Measurements from ENCODE around the gene DEF6.
"Not testable (repeated sequence)": the region's sequence is repeated elsewhere in the genome, so short reads cannot be mapped to it uniquely, and the experiment has no call there.

Gene DEF6

DNA sequence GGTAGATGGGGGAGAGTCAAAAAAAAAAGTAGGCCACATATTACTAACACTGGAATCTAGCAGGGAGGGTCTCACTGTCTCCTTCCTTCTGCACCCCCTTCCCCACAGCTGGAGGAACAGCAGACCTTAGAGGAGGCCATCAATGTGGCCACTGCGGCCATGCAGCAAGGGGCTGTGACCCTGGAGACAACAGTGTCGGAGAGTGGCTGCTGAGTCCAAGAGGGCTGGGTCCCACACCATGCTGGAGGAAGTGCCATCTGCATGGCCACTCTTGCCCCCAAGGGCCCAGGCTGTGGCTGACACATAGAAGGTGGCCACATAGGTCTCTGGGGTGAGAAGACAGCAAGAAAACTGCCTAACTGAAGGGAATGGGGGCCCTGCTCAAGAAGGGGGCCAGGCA lies 2.6 kb upstream of the DEF6 start:
- H3K4me3 Mint-ChIP-seq = no peak overlapping the region
- peaks cover 23% of the 10 kb centered on the region for H3K4me1 Mint-ChIP-seq (ENCODE audit: low read depth)
- H3K36me3 Mint-ChIP-seq (ENCODE audit: low read depth) = peaks cover 27% of the 10 kb centered on the region

DNA sequence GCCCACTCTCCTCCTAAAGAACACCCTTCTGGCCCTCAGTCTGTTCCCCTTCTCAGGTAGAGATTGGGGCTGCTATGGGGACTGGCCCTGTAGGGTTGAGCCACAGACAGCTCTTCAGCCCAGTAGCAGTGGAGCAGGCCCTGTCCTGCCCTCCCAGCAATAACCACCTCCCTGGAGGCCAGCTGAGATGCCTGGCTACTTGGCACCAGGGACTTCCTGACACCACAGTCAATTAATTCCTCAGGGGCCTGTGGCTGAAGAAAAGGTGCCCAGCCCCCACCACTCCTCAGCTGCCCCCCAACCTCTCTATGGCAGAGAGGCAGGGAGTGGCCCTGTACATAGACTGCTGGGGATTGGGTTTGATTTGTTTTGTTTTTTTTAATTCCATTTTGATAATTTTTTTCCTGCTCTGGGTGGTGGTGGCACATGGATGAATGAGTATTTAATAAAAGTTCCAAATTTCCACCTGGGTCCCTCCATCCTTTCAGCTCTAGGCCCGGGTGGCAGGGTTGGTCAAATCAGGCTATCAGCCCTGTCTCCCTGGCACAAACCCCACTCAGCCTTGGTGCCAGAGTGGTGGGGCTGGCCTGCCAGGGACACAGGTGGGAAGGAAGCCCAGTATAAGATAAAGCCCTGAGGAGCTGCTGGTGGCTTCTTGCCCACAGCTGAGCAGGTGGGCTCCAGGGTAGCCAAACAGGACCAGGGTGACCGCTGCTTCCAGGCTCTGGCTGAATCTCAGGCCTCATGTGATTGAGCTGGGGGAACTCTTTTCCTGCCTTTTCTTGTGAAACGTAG lies 1.9 kb upstream of the DEF6 start:
- no peaks in the 10 kb centered on the region for H3K27me3 Mint-ChIP-seq (ENCODE audit: low read depth)
- no peak overlapping the region for H3K4me3 Mint-ChIP-seq
- peaks cover 30% of the 10 kb centered on the region for H3K4me1 Mint-ChIP-seq (ENCODE audit: low read depth)
- H3K36me3 Mint-ChIP-seq (ENCODE audit: low read depth) = peaks cover 34% of the 10 kb centered on the region
- no peaks in the 10 kb centered on the region for H3K9me3 Mint-ChIP-seq
- H3K27ac Mint-ChIP-seq = no peak overlapping the region

More for the DNA sequence above, 2.6 kb upstream of the DEF6 start:
- no peak overlapping the region for H3K27ac Mint-ChIP-seq
- no peaks in the 10 kb centered on the region for H3K27me3 Mint-ChIP-seq (ENCODE audit: low read depth)
- no peaks in the 10 kb centered on the region for H3K9me3 Mint-ChIP-seq

DNA sequence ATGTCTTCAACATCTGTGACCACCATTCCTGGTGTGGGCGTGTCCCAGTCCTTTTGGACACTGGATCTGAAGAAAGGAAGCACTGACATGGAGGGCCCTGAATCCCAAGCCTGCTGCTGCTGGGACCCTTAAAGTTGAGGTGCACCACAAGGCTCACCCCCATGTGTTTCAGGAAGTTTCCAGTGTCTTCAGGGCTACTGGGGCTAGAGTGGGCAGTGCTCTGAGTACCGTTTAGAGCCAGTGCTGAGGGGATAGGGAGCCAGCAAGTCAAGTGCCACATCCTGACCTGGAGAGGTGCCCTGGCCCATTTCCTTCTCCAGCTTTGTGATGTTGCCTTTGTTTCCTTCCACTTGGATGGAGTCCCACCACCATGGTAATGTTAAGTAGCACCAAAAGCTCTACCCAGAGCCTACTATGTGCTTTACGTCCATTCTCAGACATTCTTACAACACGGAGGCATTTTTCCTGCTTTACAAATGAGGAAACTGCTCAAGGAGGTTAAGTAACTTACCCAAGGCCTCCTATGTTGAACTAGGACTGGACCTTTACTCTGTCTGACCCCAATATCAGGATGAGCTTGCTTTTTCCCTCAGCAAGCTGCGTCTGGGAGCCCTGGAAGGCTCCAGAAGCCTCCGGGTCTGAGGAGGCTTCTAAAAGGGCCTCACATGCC lies 552 bp upstream of the DEF6 start:
- Mint-ChIP-seq H3K27ac (peak overlapping the region; percentile 88), H3K36me3 (ENCODE audit: low read depth) (peaks cover 37% of the 10 kb centered on the region), H3K27me3 (ENCODE audit: low read depth) (no peaks in the 10 kb centered on the region), H3K9me3 (no peaks in the 10 kb centered on the region), H3K4me3 (peak overlapping the region; percentile 85), H3K4me1 (ENCODE audit: low read depth) (peaks cover 38% of the 10 kb centered on the region)

DNA sequence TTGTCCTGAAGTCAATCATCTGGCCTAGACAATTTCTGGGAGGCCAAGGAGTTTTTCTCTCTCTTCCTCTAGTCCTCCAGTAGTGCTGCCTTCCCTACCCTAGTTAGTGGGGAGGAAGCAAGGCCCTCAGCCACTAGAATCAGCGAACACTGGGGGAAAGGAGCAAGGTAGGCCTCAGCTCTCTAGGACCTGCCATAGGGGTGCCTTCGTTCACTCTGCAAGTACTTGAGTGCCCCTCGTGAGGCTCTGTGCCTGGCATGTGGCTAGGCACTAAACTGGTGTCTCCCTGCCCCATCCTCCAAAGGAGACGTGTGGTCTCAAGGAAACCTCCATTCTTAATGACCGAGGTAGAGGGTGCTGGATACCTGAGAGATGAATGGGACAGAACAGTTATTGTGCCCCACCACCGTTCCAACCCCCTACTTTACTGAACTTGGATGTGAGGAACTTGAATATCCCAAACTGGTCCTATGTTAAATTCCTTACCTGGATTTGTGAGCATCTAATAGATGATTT lies 1.1 kb downstream of the DEF6 start:
- peak overlapping the region; percentile 99 for H3K27ac Mint-ChIP-seq
- H3K4me3 Mint-ChIP-seq = peak overlapping the region; percentile 85
- H3K4me1 Mint-ChIP-seq (ENCODE audit: low read depth) = peaks cover 52% of the 10 kb centered on the region
- no peaks in the 10 kb centered on the region for H3K27me3 Mint-ChIP-seq (ENCODE audit: low read depth)
- H3K9me3 Mint-ChIP-seq = no peaks in the 10 kb centered on the region
- peaks cover 48% of the 10 kb centered on the region for H3K36me3 Mint-ChIP-seq (ENCODE audit: low read depth)

DNA sequence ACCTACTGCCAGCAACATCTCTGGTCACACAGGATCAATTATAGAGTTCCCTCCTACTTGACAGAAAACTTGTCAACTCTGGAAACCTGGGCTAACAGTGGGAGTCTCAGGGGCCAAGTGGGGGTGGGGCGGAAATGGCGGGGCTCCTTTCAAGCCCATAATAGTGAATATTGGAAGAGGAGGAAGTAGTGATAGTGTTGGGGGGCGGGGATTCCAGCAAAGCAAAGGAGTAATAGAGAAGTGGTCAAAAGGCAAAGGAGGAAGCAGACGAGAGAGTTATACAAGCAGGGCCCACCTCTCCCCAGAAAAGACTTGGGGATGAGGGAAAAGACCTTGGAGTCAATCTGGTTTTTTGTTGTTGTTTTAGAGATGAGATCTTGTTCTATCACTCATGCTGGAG lies 2.1 kb downstream of the DEF6 start:
- Mint-ChIP-seq H3K4me1 (ENCODE audit: low read depth) (peaks cover 56% of the 10 kb centered on the region), H3K27ac (peak overlapping the region; percentile 99), H3K9me3 (no peaks in the 10 kb centered on the region), H3K4me3 (peak overlapping the region; percentile 85), H3K36me3 (ENCODE audit: low read depth) (peaks cover 51% of the 10 kb centered on the region), H3K27me3 (ENCODE audit: low read depth) (no peaks in the 10 kb centered on the region)

DNA sequence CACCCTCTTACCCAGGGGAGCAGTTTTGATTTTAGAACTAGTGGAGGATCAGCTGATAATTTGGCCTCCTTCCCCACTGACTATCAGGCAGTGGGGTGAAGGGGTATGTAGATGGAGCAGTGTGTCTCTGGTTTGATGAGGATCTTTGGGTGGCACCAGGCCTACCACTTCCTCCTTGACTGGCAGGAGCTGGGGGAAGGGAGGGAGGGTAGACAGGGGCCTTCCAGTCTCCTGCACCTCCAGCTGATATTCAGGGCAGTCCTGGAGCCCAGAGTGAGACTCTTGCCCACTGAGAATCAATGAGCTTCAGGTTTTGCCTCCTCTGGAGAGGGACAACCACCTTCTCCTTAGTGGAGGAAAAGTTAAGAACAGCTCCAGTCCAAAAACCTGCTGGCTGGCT lies 3.2 kb downstream of the DEF6 start:
- Mint-ChIP-seq H3K9me3 (no peaks in the 10 kb centered on the region), H3K4me1 (ENCODE audit: low read depth) (peaks cover 61% of the 10 kb centered on the region), H3K27me3 (ENCODE audit: low read depth) (no peaks in the 10 kb centered on the region)

DNA sequence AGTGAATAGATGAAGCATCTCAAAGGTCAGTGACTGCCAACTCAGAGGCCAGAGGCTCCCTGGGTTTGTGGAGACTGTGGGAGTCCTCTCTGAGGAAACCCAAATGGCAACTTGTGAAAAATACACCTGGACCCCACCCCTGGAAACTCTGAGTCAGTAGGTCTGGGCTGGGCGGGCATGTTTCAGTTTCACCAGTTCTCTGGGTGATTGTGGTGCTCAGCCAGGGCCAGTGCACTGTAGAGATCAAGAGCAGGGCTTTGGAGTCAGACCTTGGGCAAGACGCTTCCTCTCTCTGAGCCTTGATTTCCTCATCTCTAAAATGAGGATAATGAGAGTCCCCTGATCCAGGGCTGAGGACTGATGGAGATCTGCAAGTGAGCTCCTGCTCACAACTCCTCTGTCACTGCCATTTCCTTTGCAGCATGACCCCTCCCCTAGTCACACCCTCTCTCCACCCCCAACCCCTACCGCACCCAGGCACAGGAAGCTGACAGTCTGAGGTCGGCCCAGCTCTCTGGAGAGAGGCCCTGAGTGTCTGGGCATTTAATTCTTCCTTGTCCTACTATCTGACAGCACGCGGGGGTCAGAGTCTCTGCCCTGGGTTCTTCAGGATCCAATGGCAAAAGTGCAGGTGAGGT lies 5.1 kb downstream of the DEF6 start:
- H3K27ac Mint-ChIP-seq = peak overlapping the region; percentile 99
- H3K4me3 Mint-ChIP-seq = peak overlapping the region; percentile 89
- no peaks in the 10 kb centered on the region for H3K9me3 Mint-ChIP-seq
- peaks cover 66% of the 10 kb centered on the region for H3K4me1 Mint-ChIP-seq (ENCODE audit: low read depth)
- no peaks in the 10 kb centered on the region for H3K27me3 Mint-ChIP-seq (ENCODE audit: low read depth)
- H3K36me3 Mint-ChIP-seq (ENCODE audit: low read depth) = peaks cover 59% of the 10 kb centered on the region

More for the DNA sequence above, 3.2 kb downstream of the DEF6 start:
- Mint-ChIP-seq H3K4me3 (peak overlapping the region; percentile 85), H3K27ac (peak overlapping the region; percentile 99), H3K36me3 (ENCODE audit: low read depth) (peaks cover 47% of the 10 kb centered on the region)

DNA sequence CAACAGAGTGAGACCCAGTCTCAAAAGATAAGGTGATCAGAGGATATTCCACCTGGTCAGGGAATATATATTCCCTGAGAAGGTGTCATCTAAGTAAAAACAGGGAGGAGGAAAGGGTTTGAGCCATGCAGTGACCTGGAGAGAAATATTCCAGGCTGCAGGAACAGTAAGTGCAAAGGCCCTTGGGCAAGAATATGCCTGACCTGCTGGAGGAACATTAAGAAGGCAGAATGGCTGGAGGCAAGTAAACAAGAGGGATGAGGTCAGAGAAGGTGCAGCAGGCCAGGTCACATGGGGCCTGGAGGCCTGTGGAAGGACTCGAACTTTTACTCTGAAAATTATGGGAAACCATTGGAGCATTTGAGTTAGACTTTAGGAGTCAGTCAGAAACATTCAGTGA lies 6.7 kb downstream of the DEF6 start:
- Mint-ChIP-seq H3K9me3 (no peaks in the 10 kb centered on the region), H3K4me1 (ENCODE audit: low read depth) (peaks cover 70% of the 10 kb centered on the region), H3K4me3 (peak overlapping the region; percentile 89), H3K36me3 (ENCODE audit: low read depth) (peaks cover 60% of the 10 kb centered on the region), H3K27ac (peak overlapping the region; percentile 99), H3K27me3 (ENCODE audit: low read depth) (no peaks in the 10 kb centered on the region)

DNA sequence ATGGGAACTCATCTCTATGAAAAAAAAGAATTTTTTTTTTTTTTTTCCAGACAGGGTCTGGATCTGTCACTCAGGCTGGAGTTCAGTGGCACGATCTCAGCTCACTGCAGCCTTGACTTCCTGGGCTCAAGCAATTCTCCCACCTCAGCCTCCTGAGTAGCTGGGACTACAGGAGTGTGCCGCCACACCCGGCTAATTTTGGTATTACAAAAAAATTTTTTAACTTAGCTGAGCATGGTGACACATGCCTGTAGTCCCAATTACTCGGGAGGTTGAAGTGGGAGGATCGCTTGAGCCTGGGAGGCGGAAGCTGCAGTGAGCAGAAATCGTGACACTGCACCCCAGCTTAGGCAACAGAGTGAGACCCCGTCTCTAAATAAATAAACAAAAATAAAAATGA lies 7.5 kb downstream of the DEF6 start:
- H3K36me3 Mint-ChIP-seq (ENCODE audit: low read depth) = peaks cover 61% of the 10 kb centered on the region
- H3K4me1 Mint-ChIP-seq (ENCODE audit: low read depth) = peaks cover 72% of the 10 kb centered on the region
- no peaks in the 10 kb centered on the region for H3K9me3 Mint-ChIP-seq
- no peaks in the 10 kb centered on the region for H3K27me3 Mint-ChIP-seq (ENCODE audit: low read depth)
- peak overlapping the region; percentile 36 for H3K27ac Mint-ChIP-seq
- no peak overlapping the region for H3K4me3 Mint-ChIP-seq

DNA sequence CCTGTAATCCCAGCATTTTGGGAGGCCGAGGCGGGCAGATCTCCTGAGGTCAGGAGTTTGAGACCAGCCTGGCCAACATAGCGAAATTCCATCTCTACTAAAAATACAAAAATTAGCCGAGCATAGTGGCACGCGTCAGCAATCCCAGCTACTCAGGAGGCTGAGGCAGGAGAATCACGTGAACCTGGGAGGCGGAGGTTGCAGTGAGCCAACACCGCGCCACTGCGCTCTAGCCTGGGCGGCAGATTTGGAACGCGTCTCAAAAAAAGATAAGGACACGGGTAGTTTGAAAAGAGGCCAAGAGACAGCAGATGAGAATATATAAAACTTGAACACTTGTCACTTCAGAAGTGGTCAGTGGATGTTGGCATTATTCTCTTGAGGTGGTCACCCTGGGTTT lies 9.5 kb downstream of the DEF6 start:
- not testable (repeated sequence) for H3K27me3 Mint-ChIP-seq (ENCODE audit: low read depth); H3K9me3 Mint-ChIP-seq; H3K4me3 Mint-ChIP-seq; H3K27ac Mint-ChIP-seq
- Mint-ChIP-seq H3K36me3 (ENCODE audit: low read depth) (peaks cover 64% of the 10 kb centered on the region), H3K4me1 (ENCODE audit: low read depth) (peaks cover 73% of the 10 kb centered on the region)

DNA sequence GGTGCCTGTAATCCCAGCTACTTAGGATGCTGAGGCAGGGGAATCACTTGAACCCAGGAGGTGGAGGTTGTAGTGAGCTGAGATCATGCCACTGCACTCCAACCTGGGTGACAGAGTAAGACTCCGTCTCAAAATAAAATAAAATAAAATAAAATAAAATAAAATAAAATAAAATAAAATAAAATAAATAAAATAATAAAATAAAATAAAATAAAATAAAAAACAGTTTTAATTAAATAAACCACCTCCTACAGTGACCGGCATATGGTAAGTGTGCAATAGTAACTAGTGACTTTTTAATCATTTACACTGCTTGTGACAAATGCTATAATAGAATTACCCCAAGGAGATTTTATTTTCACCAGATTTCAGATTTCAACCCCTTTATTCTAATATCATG lies 10.9 kb downstream of the DEF6 start:
- H3K9me3 Mint-ChIP-seq; H3K27me3 Mint-ChIP-seq (ENCODE audit: low read depth); H3K4me3 Mint-ChIP-seq: not testable (repeated sequence)
- Mint-ChIP-seq H3K27ac (peak overlapping the region; percentile 96), H3K4me1 (ENCODE audit: low read depth) (peaks cover 71% of the 10 kb centered on the region), H3K36me3 (ENCODE audit: low read depth) (peaks cover 62% of the 10 kb centered on the region)

DNA sequence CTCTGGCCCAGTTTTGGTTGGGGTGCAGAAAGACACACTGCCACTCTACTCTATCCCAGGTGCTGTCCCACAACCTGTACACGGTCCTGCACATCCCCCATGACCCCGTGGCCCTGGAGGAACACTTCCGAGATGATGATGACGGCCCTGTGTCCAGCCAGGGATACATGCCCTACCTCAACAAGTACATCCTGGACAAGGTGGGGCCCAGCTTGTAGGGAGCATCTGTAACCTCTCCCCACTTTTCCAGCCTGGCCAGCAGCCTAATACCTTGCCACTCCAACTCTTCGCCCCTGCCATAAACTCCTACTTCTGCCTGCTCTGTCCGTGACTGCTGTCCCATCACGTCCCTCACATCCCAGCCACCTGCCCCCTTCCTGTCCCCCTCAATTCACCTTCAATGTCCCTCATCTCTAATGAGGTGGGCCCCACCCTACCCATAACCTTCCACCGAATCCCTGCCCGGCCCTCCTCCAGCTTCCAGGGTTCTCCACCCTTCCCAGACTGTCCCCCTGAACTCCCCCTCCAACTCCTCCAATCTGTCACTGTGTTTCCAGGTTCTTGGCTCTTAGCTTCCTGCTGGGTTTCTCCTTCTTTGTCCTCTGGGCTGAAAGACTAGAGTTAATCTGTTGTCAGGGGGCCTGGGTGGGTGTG lies 12.1 kb downstream of the DEF6 start:
- H3K27me3 Mint-ChIP-seq (ENCODE audit: low read depth) = no peaks in the 10 kb centered on the region
- peaks cover 67% of the 10 kb centered on the region for H3K4me1 Mint-ChIP-seq (ENCODE audit: low read depth)
- peak overlapping the region; percentile 96 for H3K27ac Mint-ChIP-seq
- H3K36me3 Mint-ChIP-seq (ENCODE audit: low read depth) = peaks cover 63% of the 10 kb centered on the region
- H3K4me3 Mint-ChIP-seq = peak overlapping the region; percentile 60
- H3K9me3 Mint-ChIP-seq = no peaks in the 10 kb centered on the region

DNA sequence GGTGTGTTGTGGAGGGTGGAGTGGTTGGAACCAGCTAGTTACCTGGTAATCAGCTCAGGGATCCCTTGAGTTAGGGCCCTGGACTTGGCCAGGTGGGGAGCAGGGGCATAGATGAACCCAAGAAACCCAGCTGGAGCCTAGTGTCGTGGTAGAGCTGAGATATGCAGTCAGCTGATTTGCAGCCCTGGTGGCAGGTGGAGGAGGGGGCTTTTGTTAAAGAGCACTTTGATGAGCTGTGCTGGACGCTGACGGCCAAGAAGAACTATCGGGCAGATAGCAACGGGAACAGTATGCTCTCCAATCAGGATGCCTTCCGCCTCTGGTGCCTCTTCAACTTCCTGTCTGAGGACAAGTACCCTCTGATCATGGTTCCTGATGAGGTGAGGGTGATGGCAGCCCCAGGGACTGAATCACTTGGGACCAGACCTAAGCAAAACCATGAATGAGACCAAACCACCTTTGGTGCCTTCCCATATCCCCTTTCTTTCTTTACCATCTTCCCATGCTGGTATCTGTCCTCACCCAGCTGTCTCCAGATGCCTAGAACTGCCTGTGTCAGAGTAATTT lies 12.7 kb downstream of the DEF6 start:
- H3K27ac Mint-ChIP-seq = peak overlapping the region; percentile 96
- H3K4me1 Mint-ChIP-seq (ENCODE audit: low read depth) = peaks cover 69% of the 10 kb centered on the region
- H3K4me3 Mint-ChIP-seq = peak overlapping the region; percentile 60
- H3K9me3 Mint-ChIP-seq = no peaks in the 10 kb centered on the region
- peaks cover 69% of the 10 kb centered on the region for H3K36me3 Mint-ChIP-seq (ENCODE audit: low read depth)
- no peaks in the 10 kb centered on the region for H3K27me3 Mint-ChIP-seq (ENCODE audit: low read depth)
